LNCaP clone FGC (cell line): ENCODE results near the gene ASAP2.

Experiments
- DNase-seq: peaks from one replicate; pipeline ENCODE4 v3.0.0-alpha.2; 2011; ENCODE audit warnings: low read depth
- H3K4me3 ChIP-seq: 2 replicates; pipeline ENCODE4 v1.5.1; 2011; ENCODE audit warnings: mild to moderate bottlenecking, low read depth, low read length, control low read depth
- TF ChIP-seq, protein P1 (sequence below): IDR thresholded peaks from 2 replicates; pipeline ENCODE4 v1.5.1; 2012; ENCODE audit warnings: mild to moderate bottlenecking; ENCODE audit not compliant: control insufficient read depth, insufficient read depth; ENCODE audit errors: extremely low read depth

ASAP2 gene

DNA sequence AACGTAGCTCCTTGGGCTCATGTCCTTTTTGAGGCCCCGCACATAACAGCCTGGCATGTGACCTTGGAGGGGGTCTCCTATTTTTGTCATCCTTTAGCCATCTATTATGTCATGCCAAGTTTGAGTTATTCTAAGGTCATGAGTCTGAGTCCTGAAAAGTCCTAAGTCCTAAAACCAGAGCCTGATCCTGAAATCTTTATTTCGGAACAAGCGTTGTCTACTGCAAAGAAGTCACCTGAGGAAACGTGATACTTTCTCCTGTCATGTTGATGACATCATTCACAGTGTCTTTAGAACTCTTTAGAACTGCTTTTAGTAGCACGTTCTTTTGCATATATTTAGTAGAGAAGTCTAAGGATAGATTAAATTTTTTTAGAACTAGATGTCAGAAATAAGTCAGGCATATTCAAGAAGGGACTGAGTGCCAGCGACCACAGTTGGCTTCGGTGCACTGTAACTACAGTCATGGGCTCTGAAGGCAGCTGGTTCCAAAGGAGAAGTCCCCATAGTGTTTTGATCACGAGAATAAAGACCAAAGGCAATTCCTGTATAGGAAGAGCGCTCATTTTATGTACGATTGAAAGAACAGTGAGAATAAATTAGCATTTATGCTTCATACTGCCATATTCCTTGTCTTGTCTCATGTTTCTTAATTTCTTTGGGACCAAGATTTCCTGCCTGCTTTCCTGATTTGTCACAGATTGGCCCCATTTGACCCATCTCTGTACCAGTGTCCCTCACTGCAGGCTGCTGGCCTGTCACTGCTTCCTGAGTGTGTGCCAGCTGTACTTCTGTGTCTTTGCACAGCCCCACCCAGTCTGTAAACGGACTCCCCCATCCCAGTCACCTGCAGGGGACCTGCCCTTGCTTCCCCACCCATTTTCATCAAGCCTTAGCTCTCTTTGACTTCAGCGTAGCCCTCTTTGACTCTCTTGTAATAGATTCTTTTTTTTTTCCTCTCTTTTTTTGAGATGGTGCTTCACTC is 75.8 kb downstream of the ASAP2 start:
- no peak overlapping the region for H3K4me3 ChIP-seq
- no peak for DNase-seq
- TF ChIP-seq, protein P1, sequence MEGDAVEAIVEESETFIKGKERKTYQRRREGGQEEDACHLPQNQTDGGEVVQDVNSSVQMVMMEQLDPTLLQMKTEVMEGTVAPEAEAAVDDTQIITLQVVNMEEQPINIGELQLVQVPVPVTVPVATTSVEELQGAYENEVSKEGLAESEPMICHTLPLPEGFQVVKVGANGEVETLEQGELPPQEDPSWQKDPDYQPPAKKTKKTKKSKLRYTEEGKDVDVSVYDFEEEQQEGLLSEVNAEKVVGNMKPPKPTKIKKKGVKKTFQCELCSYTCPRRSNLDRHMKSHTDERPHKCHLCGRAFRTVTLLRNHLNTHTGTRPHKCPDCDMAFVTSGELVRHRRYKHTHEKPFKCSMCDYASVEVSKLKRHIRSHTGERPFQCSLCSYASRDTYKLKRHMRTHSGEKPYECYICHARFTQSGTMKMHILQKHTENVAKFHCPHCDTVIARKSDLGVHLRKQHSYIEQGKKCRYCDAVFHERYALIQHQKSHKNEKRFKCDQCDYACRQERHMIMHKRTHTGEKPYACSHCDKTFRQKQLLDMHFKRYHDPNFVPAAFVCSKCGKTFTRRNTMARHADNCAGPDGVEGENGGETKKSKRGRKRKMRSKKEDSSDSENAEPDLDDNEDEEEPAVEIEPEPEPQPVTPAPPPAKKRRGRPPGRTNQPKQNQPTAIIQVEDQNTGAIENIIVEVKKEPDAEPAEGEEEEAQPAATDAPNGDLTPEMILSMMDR, result no peak

DNA sequence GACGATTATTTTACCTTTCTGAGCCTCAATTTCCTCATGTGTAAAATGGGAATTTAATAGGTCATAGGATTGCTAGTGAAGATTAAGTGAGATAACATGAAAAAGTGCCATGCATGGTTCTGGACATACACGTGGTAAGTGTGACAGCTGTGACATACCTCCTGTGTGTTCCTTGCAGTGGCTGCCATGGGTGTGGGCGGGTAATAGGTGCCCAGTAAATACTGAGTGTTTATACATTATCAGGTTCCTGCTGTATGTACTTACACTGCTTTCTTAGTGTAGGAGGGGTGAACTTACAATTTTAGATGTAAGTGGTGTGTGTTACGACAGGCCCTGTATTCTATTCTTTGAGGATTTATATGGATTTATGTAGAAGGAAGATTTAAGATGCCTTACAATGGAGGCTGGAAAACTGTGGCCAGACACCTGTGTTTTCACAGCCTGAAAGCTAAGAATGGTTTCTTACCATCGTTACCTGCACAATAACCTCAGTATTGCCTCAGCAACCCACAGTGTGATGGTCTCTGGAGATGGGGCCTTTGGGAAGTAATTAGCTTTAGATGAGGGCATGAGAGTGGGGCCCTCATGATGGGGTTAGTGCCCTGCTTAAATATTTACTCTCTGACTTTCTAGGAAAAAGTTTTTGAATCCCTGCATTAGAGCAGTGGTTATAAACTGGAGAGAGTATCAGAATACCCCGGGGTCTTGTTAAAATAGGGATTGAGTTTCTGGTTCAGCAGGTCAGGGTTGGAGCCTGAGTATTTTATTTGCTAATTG is 78.1 kb downstream of the ASAP2 start:
- no peak overlapping the region for H3K4me3 ChIP-seq
- TF ChIP-seq, protein P1, result no peak
- no peak for DNase-seq

GRCh38 chr2:9285385-9285920 is 78.8 kb downstream of the ASAP2 start:
- TF ChIP-seq, protein P1, result no peak
- no peak overlapping the region for H3K4me3 ChIP-seq
- DNase-seq, result no peak

GRCh38 chr2:9285921-9286320 is 79.3 kb downstream of the ASAP2 start:
- no peak overlapping the region for H3K4me3 ChIP-seq
- TF ChIP-seq, protein P1, result no peak
- DNase-seq, result no peak

DNA sequence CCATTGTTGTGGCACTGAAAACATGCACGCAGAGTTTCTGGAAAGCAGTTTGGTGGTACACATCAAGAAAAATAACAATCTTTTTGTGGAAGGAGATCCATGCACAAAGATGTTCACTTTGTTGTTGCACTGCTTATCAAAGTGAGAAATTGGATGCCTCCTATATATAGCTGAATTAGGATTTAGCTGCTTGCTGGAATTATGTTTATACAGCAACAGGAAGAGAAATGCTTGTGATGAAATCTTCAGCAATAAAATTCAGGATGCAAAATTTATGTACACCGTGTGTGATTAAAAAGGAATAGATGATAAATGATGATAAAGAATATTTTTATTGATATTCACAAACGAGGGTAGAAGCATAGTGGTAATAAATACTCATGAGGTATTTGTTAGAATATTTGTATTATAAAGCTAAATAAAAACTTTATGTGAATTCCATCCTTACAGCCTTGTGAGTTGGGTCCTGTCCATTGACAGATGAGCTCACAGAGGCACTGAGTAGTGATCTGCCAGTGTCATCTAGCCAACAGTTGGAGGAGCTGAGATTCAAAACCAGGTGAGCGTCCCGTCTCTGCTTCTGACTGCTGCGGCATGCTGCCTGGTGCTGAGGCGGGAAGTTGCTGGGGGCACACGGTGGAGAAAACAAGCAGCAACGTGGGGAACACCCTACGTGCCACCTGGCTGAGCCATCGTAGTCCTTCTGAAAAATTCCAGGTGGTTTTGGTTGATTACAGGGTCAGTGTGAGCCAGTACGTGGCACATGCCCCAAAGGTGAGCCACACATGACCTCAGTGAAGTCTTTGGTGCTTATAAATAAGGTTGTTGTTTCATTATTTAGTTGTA is 80.2 kb downstream of the ASAP2 start:
- DNase-seq, result peak; percentile 89
- TF ChIP-seq, protein P1, result no peak
- H3K4me3 ChIP-seq, result 0 out of 2 replicates have a peak overlapping the region, but pooled peaks have one; percentile 11
